Activated gamma-delta T cell treated with anti-CD3 and anti-CD28 coated beads, Interleukin-2, amount 50 U/mL, for 16 hours (primary cell): ENCODE results near the gene NUPR1.
A peak's percentile ranks its signal among the peaks of the same experiment; 100 is the strongest.
"Not testable (repeated sequence)": the region's sequence is repeated elsewhere in the genome, so short reads cannot be mapped to it uniquely, and the experiment has no call there.

Source experiments
- DNase-seq: peaks from one replicate; pipeline ENCODE4 v3.0.0-alpha.2; 2020; ENCODE audit warnings: low read depth

The NUPR1 gene

GRCh38 chr16:28498666-28499381 lies 40.0 kb downstream of the NUPR1 start:
- no peak for DNase-seq

- no peak for DNase-seq
Measured at GRCh38 chr16:28497861-28498599, 40.7 kb downstream of the NUPR1 start.

- DNase-seq, result no peak
Measured at GRCh38 chr16:28497386-28497785, 41.4 kb downstream of the NUPR1 start.

- DNase-seq, result no peak
Measured at GRCh38 chr16:28496844-28497243, 41.9 kb downstream of the NUPR1 start.

GRCh38 chr16:28495795-28496749 lies 42.7 kb downstream of the NUPR1 start:
- DNase-seq, result no peak

- DNase-seq, result no peak
Measured at GRCh38 chr16:28495098-28495793, 43.5 kb downstream of the NUPR1 start.

- DNase-seq, result peak; percentile 86
Measured at GRCh38 chr16:28494121-28494851, 44.5 kb downstream of the NUPR1 start, which contains the start of gene APOBR. Gene APOBR, plus strand, starts transcription at chr16:28494643. Its CDS starts 39 bp downstream, at chr16:28494682.

- no peak for DNase-seq
Measured at GRCh38 chr16:28492511-28492910, 46.3 kb downstream of the NUPR1 start.

- DNase-seq, result peak; percentile 80
Measured at GRCh38 chr16:28491970-28492474, 46.8 kb downstream of the NUPR1 start, which contains the start of gene CLN3. Gene CLN3, minus strand, starts transcription at chr16:28492074. Its CDS starts 315 bp downstream, at chr16:28491759.

GRCh38 chr16:28491230-28491969 lies 47.4 kb downstream of the NUPR1 start:
- no peak for DNase-seq

GRCh38 chr16:28486266-28486665 lies 52.5 kb downstream of the NUPR1 start:
- DNase-seq, result no peak

- DNase-seq, result not testable (repeated sequence)
Measured at GRCh38 chr16:28483361-28483760, 55.4 kb downstream of the NUPR1 start.
